ENCODE measurements around the gene PLA2G10.
"Not testable (repeated sequence)": the region's sequence is repeated elsewhere in the genome, so short reads cannot be mapped to it uniquely, and the experiment has no call there.

Gene PLA2G10

DNA sequence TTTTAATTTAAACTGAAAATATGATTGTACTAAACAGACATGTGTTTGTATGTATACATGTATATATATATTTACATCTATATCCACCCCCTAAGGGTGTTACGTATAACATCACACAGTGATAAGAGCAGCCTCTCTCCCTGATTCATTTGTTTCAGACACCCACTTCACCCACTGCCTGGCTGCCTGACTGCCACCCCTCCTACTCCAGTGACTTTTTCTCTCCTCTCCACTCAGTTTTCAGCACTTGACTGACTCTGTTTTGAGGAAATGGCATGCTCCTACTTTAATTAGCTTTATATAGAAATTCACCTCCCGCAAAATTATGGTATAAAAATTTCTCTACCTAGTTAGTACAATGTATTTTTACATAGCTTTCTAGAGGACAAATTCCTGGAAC, 41.4 kb downstream of the PLA2G10 start:
- Histone ChIP-seq H3K4me3 (ENCODE audit: low read length in 2 of 2) (no peak overlapping the region), H3K9me3 (ENCODE audit: control insufficient read depth in 2 of 2, low read length in 2 of 2) (no peaks in the 10 kb centered on the region), H3K27me3 (ENCODE audit: control insufficient read depth in 1 of 2, insufficient read depth in 2 of 2, low read length in 2 of 2) (no peaks in the 10 kb centered on the region), H3K9ac (ENCODE audit: low read length in 2 of 2) (no peak overlapping the region), H3K36me3 (ENCODE audit: control insufficient read depth in 2 of 2, insufficient read depth in 2 of 2, low read length in 2 of 2) (peaks cover 40 to 43% of the 10 kb centered on the region in 2 donors), H3K4me1 (ENCODE audit: control insufficient read depth, insufficient read depth, low read length) (no peaks in the 10 kb centered on the region), H3K27ac (ENCODE audit: low read length) (no peak overlapping the region)

DNA sequence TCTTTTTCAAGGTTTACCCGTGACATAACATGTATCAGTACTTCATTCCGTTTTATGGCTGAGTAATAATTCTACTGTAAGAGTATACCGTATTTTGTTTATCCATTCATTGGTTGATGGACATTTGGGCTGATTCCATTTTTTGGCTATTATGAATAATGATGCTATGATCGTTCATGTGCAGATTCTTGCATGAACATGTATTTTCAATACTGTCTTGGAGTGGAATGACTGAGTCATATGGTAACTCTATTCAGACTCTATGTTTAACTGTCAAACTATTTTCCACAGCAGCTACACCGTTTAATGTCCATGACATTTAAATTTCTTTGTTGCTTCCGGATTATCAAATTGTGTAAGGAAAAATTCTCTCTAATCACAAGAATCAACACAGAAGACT, 43.5 kb downstream of the PLA2G10 start:
- H3K4me3 ChIP-seq (ENCODE audit: low read length in 2 of 2) = no peak overlapping the region
- H3K36me3 ChIP-seq (ENCODE audit: control insufficient read depth in 2 of 2, insufficient read depth in 2 of 2, low read length in 2 of 2) = peaks cover 33 to 41% of the 10 kb centered on the region in 2 donors
- H3K27me3 ChIP-seq (ENCODE audit: control insufficient read depth in 1 of 2, insufficient read depth in 2 of 2, low read length in 2 of 2) = no peaks in the 10 kb centered on the region
- H3K9me3 ChIP-seq (ENCODE audit: control insufficient read depth in 2 of 2, low read length in 2 of 2) = no peaks in the 10 kb centered on the region
- no peak overlapping the region for H3K27ac ChIP-seq (ENCODE audit: low read length)
- no peaks in the 10 kb centered on the region for H3K4me1 ChIP-seq (ENCODE audit: control insufficient read depth, insufficient read depth, low read length)
- no peak overlapping the region for H3K9ac ChIP-seq (ENCODE audit: low read length in 2 of 2)

DNA sequence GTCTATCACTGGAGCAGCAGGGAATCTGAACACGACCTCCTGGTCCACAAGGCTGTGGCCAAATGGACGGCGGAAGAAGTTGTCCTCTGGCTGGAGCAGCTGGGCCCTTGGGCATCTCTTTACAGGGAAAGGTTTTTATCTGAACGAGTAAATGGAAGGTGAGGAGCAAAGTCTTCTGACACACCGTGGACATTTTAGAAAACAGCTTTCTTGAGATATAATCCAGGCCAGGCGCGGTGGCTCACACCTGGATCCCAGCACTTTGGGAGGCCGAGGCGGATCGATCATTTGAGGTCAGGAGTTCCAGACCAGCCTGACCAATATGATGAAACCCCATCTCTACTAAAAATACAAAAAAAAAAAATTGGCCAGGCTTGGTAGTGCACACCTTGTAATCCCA, 44.3 kb downstream of the PLA2G10 start:
- Histone ChIP-seq H3K9me3 (ENCODE audit: control insufficient read depth in 2 of 2, low read length in 2 of 2) (no peaks in the 10 kb centered on the region), H3K4me3 (ENCODE audit: low read length in 2 of 2) (no peak overlapping the region), H3K27me3 (ENCODE audit: control insufficient read depth in 1 of 2, insufficient read depth in 2 of 2, low read length in 2 of 2) (no peaks in the 10 kb centered on the region), H3K9ac (ENCODE audit: low read length in 2 of 2) (no peak overlapping the region), H3K4me1 (ENCODE audit: control insufficient read depth, insufficient read depth, low read length) (no peaks in the 10 kb centered on the region), H3K27ac (ENCODE audit: low read length) (no peak overlapping the region), H3K36me3 (ENCODE audit: control insufficient read depth in 2 of 2, insufficient read depth in 2 of 2, low read length in 2 of 2) (peaks cover 37 to 45% of the 10 kb centered on the region in 2 donors)

DNA sequence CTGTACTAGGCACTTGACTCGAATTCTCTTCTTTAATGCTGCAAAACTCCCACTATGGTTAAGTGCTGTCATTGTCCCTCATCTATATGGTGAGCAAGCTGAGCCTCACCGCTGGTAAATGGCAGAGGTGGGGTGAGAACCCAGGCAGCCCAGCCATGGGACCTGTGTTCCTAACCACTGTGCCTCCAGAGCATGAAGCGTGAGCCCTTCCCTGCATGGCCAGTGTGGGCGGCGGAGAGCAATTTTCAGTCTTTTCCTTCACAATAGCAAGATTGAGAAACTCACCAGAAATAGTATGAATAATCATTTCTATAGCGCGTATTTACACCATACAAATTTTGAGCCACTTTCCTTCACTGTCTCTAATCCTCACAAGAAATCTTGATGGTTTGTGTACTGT, 52.2 kb downstream of the PLA2G10 start:
- Histone ChIP-seq H3K9ac (ENCODE audit: low read length in 2 of 2) (no peak overlapping the region), H3K27ac (ENCODE audit: low read length) (no peak overlapping the region), H3K36me3 (ENCODE audit: control insufficient read depth in 2 of 2, insufficient read depth in 2 of 2, low read length in 2 of 2) (peaks cover 16 to 26% of the 10 kb centered on the region in 2 donors), H3K4me3 (ENCODE audit: low read length in 2 of 2) (no peak overlapping the region), H3K4me1 (ENCODE audit: control insufficient read depth, insufficient read depth, low read length) (no peaks in the 10 kb centered on the region), H3K27me3 (ENCODE audit: control insufficient read depth in 1 of 2, insufficient read depth in 2 of 2, low read length in 2 of 2) (no peaks in the 10 kb centered on the region), H3K9me3 (ENCODE audit: control insufficient read depth in 2 of 2, low read length in 2 of 2) (no peaks in the 10 kb centered on the region)

DNA sequence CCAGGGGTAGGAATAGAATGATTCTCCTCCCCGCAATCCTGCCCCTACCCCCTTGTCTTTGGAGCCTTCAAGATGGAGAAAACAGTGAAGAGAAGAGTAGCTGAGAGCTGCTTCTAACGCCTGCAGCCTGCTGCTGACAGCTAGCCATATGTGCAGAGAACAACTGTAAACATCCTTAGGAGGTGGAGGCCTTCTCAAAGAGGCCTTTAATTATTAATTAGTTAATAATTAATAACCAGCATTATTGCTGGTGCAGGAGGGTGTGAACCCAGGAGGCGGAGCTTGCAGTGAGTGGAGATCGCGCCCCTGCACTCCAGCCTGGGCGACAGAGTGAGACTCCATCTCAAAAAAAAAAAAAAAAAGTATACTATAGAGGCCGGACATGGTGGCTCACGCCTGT, 52.9 kb downstream of the PLA2G10 start:
- Histone ChIP-seq H3K9me3 (ENCODE audit: control insufficient read depth in 2 of 2, low read length in 2 of 2) (no peaks in the 10 kb centered on the region), H3K27ac (ENCODE audit: low read length) (no peak overlapping the region), H3K9ac (ENCODE audit: low read length in 2 of 2) (no peak overlapping the region), H3K27me3 (ENCODE audit: control insufficient read depth in 1 of 2, insufficient read depth in 2 of 2, low read length in 2 of 2) (no peaks in the 10 kb centered on the region), H3K4me1 (ENCODE audit: control insufficient read depth, insufficient read depth, low read length) (no peaks in the 10 kb centered on the region), H3K36me3 (ENCODE audit: control insufficient read depth in 2 of 2, insufficient read depth in 2 of 2, low read length in 2 of 2) (peaks cover 16 to 26% of the 10 kb centered on the region in 2 donors), H3K4me3 (ENCODE audit: low read length in 2 of 2) (no peak overlapping the region)

DNA sequence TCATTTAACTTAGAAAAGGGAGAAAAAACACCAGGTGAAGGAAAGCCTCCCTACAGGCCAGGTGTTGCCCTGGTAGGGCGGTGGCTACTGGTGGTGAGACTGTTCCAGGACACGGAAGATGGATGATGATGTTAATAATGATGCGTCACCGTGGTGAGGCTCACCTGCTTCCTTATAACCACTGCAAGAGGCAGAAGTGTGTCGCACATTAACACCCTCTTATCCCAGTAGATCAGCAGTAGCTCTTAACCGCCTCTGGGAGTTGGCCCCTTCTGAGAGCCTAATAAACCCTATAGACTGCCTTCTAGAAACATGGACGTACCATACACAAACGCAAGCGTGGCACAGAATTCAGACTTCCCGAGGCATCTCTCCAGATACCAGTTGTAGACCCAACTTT, 53.6 kb downstream of the PLA2G10 start:
- Histone ChIP-seq H3K27ac (ENCODE audit: low read length) (no peak overlapping the region), H3K9ac (ENCODE audit: low read length in 2 of 2) (no peak overlapping the region), H3K4me1 (ENCODE audit: control insufficient read depth, insufficient read depth, low read length) (no peaks in the 10 kb centered on the region), H3K27me3 (ENCODE audit: control insufficient read depth in 1 of 2, insufficient read depth in 2 of 2, low read length in 2 of 2) (no peaks in the 10 kb centered on the region), H3K4me3 (ENCODE audit: low read length in 2 of 2) (no peak overlapping the region), H3K36me3 (ENCODE audit: control insufficient read depth in 2 of 2, insufficient read depth in 2 of 2, low read length in 2 of 2) (peaks cover 16 to 23% of the 10 kb centered on the region in 2 donors), H3K9me3 (ENCODE audit: control insufficient read depth in 2 of 2, low read length in 2 of 2) (no peaks in the 10 kb centered on the region)

DNA sequence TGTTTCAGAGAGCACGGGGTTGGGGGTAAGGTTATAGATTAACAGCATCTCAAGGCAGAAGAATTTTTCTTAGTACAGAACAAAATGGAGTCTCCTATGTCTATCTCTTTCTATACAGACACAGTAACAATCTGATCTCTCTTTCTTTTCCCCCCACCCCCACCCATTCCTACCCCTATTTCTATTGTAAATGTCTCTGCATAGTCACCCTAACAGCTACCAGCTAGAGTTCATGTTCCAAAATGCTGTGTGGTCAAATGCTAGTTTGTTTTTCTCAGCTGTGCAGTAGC, 57.2 kb downstream of the PLA2G10 start:
- H3K4me1 ChIP-seq (ENCODE audit: control insufficient read depth, insufficient read depth, low read length) = peaks cover 12% of the 10 kb centered on the region
- H3K27ac ChIP-seq (ENCODE audit: low read length); H3K9me3 ChIP-seq (ENCODE audit: control insufficient read depth in 2 of 2, low read length in 2 of 2): not testable (repeated sequence)

DNA sequence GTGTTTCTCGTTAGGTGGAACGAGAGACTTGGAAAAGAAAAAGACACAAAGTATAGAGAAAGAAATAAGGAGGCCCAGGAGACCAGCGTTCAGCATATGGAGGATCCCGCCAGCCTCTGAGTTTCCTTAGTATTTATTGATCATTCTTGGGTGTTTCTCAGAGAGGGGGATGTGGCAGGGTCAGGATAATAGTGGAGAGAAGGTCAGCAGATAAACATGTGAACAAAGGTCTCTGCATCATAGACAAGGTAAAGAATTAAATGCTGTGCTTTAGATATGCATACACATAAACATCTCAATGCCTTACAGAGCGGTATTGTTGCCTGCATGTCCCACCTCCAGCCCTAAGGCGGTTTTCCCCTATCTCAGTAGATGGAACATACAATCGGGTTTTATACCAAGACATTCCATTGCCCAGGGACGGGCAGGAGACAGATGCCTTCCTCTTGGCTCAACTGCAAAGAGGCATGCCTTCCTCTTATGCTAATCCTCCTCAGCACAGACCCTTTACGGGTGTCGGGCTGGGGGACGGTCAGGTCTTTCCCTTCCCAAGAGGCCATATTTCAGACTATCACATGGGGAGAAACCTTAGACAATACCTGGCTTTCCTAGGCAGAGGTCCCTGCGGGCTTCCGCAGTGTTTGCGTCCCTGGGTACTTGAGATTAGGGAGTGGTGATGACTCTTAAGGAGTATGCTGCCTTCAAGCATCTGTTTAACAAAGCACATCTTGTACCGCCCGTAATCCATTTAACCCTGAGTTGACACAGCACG, 57.7 kb downstream of the PLA2G10 start:
- H3K4me3 ChIP-seq (ENCODE audit: low read length in 2 of 2); H3K27ac ChIP-seq (ENCODE audit: low read length); H3K9ac ChIP-seq (ENCODE audit: low read length in 2 of 2); H3K9me3 ChIP-seq (ENCODE audit: control insufficient read depth in 2 of 2, low read length in 2 of 2); H3K27me3 ChIP-seq (ENCODE audit: control insufficient read depth in 1 of 2, insufficient read depth in 2 of 2, low read length in 2 of 2): not testable (repeated sequence)
- Histone ChIP-seq H3K36me3 (ENCODE audit: control insufficient read depth in 2 of 2, insufficient read depth in 2 of 2, low read length in 2 of 2) (peaks cover 3 to 12% of the 10 kb centered on the region in 2 donors), H3K4me1 (ENCODE audit: control insufficient read depth, insufficient read depth, low read length) (peaks cover 13% of the 10 kb centered on the region)

More for the DNA sequence above, 57.2 kb downstream of the PLA2G10 start:
- H3K9ac ChIP-seq (ENCODE audit: low read length in 2 of 2); H3K4me3 ChIP-seq (ENCODE audit: low read length in 2 of 2); H3K27me3 ChIP-seq (ENCODE audit: control insufficient read depth in 1 of 2, insufficient read depth in 2 of 2, low read length in 2 of 2): not testable (repeated sequence)
- peaks cover 3 to 12% of the 10 kb centered on the region in 2 donors for H3K36me3 ChIP-seq (ENCODE audit: control insufficient read depth in 2 of 2, insufficient read depth in 2 of 2, low read length in 2 of 2)

DNA sequence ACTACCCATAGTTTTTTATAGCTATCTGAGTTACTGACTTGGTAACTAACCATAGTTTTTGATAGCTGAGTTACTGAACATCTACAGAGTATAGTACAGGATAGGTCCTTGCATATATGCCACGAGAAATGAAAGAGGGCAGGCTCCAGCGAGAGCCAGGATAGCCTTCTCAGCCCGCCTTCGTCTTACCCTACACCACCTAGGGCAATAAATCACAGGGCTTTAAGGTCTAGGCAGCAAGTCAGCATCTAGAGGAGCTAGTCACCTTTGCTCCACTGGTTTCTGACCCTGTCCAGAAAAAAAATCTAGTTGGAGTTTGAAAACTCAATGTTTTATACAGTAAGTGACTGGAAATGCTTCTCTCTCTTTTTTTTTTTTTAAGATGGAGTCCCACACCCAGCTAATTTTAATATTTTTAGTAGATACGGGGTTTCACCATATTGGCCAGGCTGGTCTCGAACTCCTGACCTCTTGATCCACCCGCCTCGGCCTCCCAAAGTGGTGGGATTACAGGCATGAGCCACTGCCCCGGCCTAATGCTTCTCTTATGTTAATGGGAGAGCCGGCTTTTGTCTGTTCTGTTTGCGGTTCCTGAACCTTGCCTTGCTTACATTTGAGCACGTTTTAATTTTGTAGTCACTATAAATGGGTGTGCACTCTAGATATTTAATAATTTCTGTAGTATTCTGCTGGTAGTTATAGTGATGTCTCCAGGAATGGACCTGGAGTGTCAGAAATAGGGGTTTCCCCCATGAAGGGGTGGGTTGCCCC, 58.5 kb downstream of the PLA2G10 start:
- Histone ChIP-seq H3K9me3 (ENCODE audit: control insufficient read depth in 2 of 2, low read length in 2 of 2) (no peaks in the 10 kb centered on the region), H3K27ac (ENCODE audit: low read length) (no peak overlapping the region), H3K27me3 (ENCODE audit: control insufficient read depth in 1 of 2, insufficient read depth in 2 of 2, low read length in 2 of 2) (no peaks in the 10 kb centered on the region), H3K9ac (ENCODE audit: low read length in 2 of 2) (no peak overlapping the region), H3K4me3 (ENCODE audit: low read length in 2 of 2) (no peak overlapping the region), H3K36me3 (ENCODE audit: control insufficient read depth in 2 of 2, insufficient read depth in 2 of 2, low read length in 2 of 2) (peaks cover 3 to 10% of the 10 kb centered on the region in 2 donors), H3K4me1 (ENCODE audit: control insufficient read depth, insufficient read depth, low read length) (peaks cover 14% of the 10 kb centered on the region)

DNA sequence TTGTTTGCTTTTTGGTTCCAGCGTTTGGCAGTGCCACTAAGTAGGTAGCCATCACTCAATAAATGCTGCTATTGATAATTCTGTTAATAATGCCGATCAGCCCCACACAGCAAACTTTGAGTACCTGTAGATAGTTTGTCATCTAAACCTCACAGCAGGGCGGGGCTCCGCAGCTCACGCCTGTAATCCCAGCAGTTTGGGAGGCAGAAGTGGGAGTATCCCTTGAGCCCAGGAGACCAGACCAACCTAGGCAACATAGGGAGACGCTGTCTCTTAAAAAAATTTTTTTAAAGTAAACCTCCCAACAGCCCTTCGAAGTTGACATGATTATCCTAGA, 59.8 kb downstream of the PLA2G10 start:
- H3K9me3 ChIP-seq (ENCODE audit: control insufficient read depth in 2 of 2, low read length in 2 of 2) = no peaks in the 10 kb centered on the region
- peak overlapping the region; percentile 91 to 95 for H3K4me3 ChIP-seq (ENCODE audit: low read length in 2 of 2)
- H3K4me1 ChIP-seq (ENCODE audit: control insufficient read depth, insufficient read depth, low read length) = peaks cover 23% of the 10 kb centered on the region
- no peaks in the 10 kb centered on the region for H3K27me3 ChIP-seq (ENCODE audit: control insufficient read depth in 1 of 2, insufficient read depth in 2 of 2, low read length in 2 of 2)
- H3K36me3 ChIP-seq (ENCODE audit: control insufficient read depth in 2 of 2, insufficient read depth in 2 of 2, low read length in 2 of 2) = peaks cover 3 to 6% of the 10 kb centered on the region in 2 donors
- no peak overlapping the region for H3K27ac ChIP-seq (ENCODE audit: low read length)
- H3K9ac ChIP-seq (ENCODE audit: low read length in 2 of 2) = no peak overlapping the region
